ENCODE data around the gene LSAMP. TPM values are rescaled to one million over a fixed set of nuclear protein-coding genes. Genes with fewer than 3 reads are reported as not detected.

The LSAMP gene
- total RNA-seq, 1 donor from 2014 or later: not detected

GRCh38 chr3:116444819-116445310 is 422 bp downstream of the LSAMP start:
- H3K36me3 Mint-ChIP-seq (ENCODE audit: low read depth): no peaks in the 10 kb centered on the region
- DNase-seq: no peak
- H3K27ac Mint-ChIP-seq: no peak overlapping the region
- H3K4me3 Mint-ChIP-seq: no peak overlapping the region
- no peaks in the 10 kb centered on the region for H3K9me3 Mint-ChIP-seq
- intact Hi-C loops (cut with micrococcal nuclease): no loop called here
- H3K4me1 Mint-ChIP-seq: no peaks in the 10 kb centered on the region
- H3K27me3 Mint-ChIP-seq: peaks cover 10% of the 10 kb centered on the region

GRCh38 chr3:116444115-116444747 is 1.1 kb downstream of the LSAMP start:
- H3K4me3 Mint-ChIP-seq: no peak overlapping the region
- H3K36me3 Mint-ChIP-seq (ENCODE audit: low read depth): no peaks in the 10 kb centered on the region
- H3K27me3 Mint-ChIP-seq: peaks cover 10% of the 10 kb centered on the region
- H3K27ac Mint-ChIP-seq: no peak overlapping the region
- DNase-seq: no peak
- no peaks in the 10 kb centered on the region for H3K4me1 Mint-ChIP-seq
- H3K9me3 Mint-ChIP-seq: no peaks in the 10 kb centered on the region
- intact Hi-C loops (cut with micrococcal nuclease): no loop called here

GRCh38 chr3:116443191-116443661 is 2.1 kb downstream of the LSAMP start:
- Mint-ChIP-seq H3K4me3 (no peak overlapping the region), H3K4me1 (no peaks in the 10 kb centered on the region), H3K27ac (no peak overlapping the region), H3K9me3 (no peaks in the 10 kb centered on the region), H3K36me3 (ENCODE audit: low read depth) (no peaks in the 10 kb centered on the region), H3K27me3 (peaks cover 10% of the 10 kb centered on the region)
- intact Hi-C loops (cut with micrococcal nuclease): no loop called here
- DNase-seq: no peak

GRCh38 chr3:116442331-116443021 is 2.8 kb downstream of the LSAMP start:
- Mint-ChIP-seq H3K4me3 (no peak overlapping the region), H3K36me3 (ENCODE audit: low read depth) (no peaks in the 10 kb centered on the region), H3K9me3 (no peaks in the 10 kb centered on the region), H3K27me3 (peaks cover 10% of the 10 kb centered on the region), H3K4me1 (no peaks in the 10 kb centered on the region), H3K27ac (no peak overlapping the region)
- no peak for DNase-seq
- intact Hi-C loops (cut with micrococcal nuclease): no loop called here

- Mint-ChIP-seq H3K9me3 (no peaks in the 10 kb centered on the region), H3K4me1 (no peaks in the 10 kb centered on the region)
- no peak for DNase-seq
Observed at GRCh38 chr3:116441652-116442051, 3.6 kb downstream of the LSAMP start.

GRCh38 chr3:116440196-116440595 is 5.1 kb downstream of the LSAMP start:
- intact Hi-C loops (cut with micrococcal nuclease): no loop called here
- Mint-ChIP-seq H3K27ac (no peak overlapping the region), H3K4me1 (no peaks in the 10 kb centered on the region), H3K9me3 (no peaks in the 10 kb centered on the region), H3K36me3 (ENCODE audit: low read depth) (no peaks in the 10 kb centered on the region), H3K4me3 (no peak overlapping the region), H3K27me3 (peaks cover 10% of the 10 kb centered on the region)
- DNase-seq: no peak

More at GRCh38 chr3:116441652-116442051, 3.6 kb downstream of the LSAMP start:
- Mint-ChIP-seq H3K27ac (no peak overlapping the region), H3K36me3 (ENCODE audit: low read depth) (no peaks in the 10 kb centered on the region), H3K4me3 (no peak overlapping the region), H3K27me3 (peaks cover 10% of the 10 kb centered on the region)
- intact Hi-C loops (cut with micrococcal nuclease): no loop called here

GRCh38 chr3:116433552-116433951 is 11.7 kb downstream of the LSAMP start:
- H3K4me3 Mint-ChIP-seq: no peak overlapping the region

GRCh38 chr3:116432795-116433194 is 12.5 kb downstream of the LSAMP start:
- no peaks in the 10 kb centered on the region for H3K4me1 Mint-ChIP-seq
- H3K27ac Mint-ChIP-seq: no peak overlapping the region
- intact Hi-C loops (cut with micrococcal nuclease): no loop called here
- H3K36me3 Mint-ChIP-seq (ENCODE audit: low read depth): no peaks in the 10 kb centered on the region
- no peaks in the 10 kb centered on the region for H3K27me3 Mint-ChIP-seq
- H3K4me3 Mint-ChIP-seq: no peak overlapping the region
- DNase-seq: no peak
- no peaks in the 10 kb centered on the region for H3K9me3 Mint-ChIP-seq

More at GRCh38 chr3:116433552-116433951, 11.7 kb downstream of the LSAMP start:
- Mint-ChIP-seq H3K27me3 (no peaks in the 10 kb centered on the region), H3K9me3 (no peaks in the 10 kb centered on the region), H3K36me3 (ENCODE audit: low read depth) (no peaks in the 10 kb centered on the region), H3K4me1 (no peaks in the 10 kb centered on the region), H3K27ac (no peak overlapping the region)
- intact Hi-C loops (cut with micrococcal nuclease): no loop called here
- DNase-seq: no peak

GRCh38 chr3:116429479-116430269 is 15.6 kb downstream of the LSAMP start:
- Mint-ChIP-seq H3K9me3 (no peaks in the 10 kb centered on the region), H3K27me3 (no peaks in the 10 kb centered on the region), H3K36me3 (ENCODE audit: low read depth) (no peaks in the 10 kb centered on the region), H3K4me3 (no peak overlapping the region), H3K4me1 (no peaks in the 10 kb centered on the region), H3K27ac (no peak overlapping the region)
- DNase-seq: no peak
- intact Hi-C loops (cut with micrococcal nuclease): no loop called here

- H3K9me3 Mint-ChIP-seq: no peaks in the 10 kb centered on the region
- H3K27me3 Mint-ChIP-seq: no peaks in the 10 kb centered on the region
- no peak for DNase-seq
- no peaks in the 10 kb centered on the region for H3K4me1 Mint-ChIP-seq
- no peak overlapping the region for H3K27ac Mint-ChIP-seq
- no peak overlapping the region for H3K4me3 Mint-ChIP-seq
- H3K36me3 Mint-ChIP-seq (ENCODE audit: low read depth): no peaks in the 10 kb centered on the region
- intact Hi-C loops (cut with micrococcal nuclease): no loop called here
Observed at GRCh38 chr3:116426036-116426435, 19.3 kb downstream of the LSAMP start.

- intact Hi-C loops (cut with micrococcal nuclease): no loop called here
- H3K27ac Mint-ChIP-seq: no peak overlapping the region
- H3K36me3 Mint-ChIP-seq (ENCODE audit: low read depth): no peaks in the 10 kb centered on the region
- H3K27me3 Mint-ChIP-seq: no peaks in the 10 kb centered on the region
- no peak overlapping the region for H3K4me3 Mint-ChIP-seq
- H3K9me3 Mint-ChIP-seq: no peaks in the 10 kb centered on the region
- DNase-seq: no peak
- no peaks in the 10 kb centered on the region for H3K4me1 Mint-ChIP-seq
Observed at GRCh38 chr3:116425126-116425525, 20.2 kb downstream of the LSAMP start.

- Mint-ChIP-seq H3K36me3 (ENCODE audit: low read depth) (no peaks in the 10 kb centered on the region), H3K4me1 (no peaks in the 10 kb centered on the region), H3K4me3 (no peak overlapping the region), H3K9me3 (no peaks in the 10 kb centered on the region), H3K27ac (no peak overlapping the region), H3K27me3 (no peaks in the 10 kb centered on the region)
- DNase-seq: no peak
- intact Hi-C loops (cut with micrococcal nuclease): no loop called here
Observed at GRCh38 chr3:116423945-116424344, 21.3 kb downstream of the LSAMP start.

- Mint-ChIP-seq H3K4me3 (no peak overlapping the region), H3K27ac (no peak overlapping the region), H3K27me3 (no peaks in the 10 kb centered on the region), H3K36me3 (ENCODE audit: low read depth) (no peaks in the 10 kb centered on the region), H3K9me3 (no peaks in the 10 kb centered on the region), H3K4me1 (no peaks in the 10 kb centered on the region)
- intact Hi-C loops (cut with micrococcal nuclease): no loop called here
- DNase-seq: no peak
Observed at GRCh38 chr3:116423374-116423773, 21.9 kb downstream of the LSAMP start.

GRCh38 chr3:116417151-116417550 is 28.1 kb downstream of the LSAMP start:
- Mint-ChIP-seq H3K27me3 (no peaks in the 10 kb centered on the region), H3K9me3 (no peaks in the 10 kb centered on the region)

More at GRCh38 chr3:116417151-116417550, 28.1 kb downstream of the LSAMP start:
- no peak for DNase-seq
- Mint-ChIP-seq H3K4me1 (no peaks in the 10 kb centered on the region), H3K4me3 (no peak overlapping the region), H3K27ac (no peak overlapping the region), H3K36me3 (ENCODE audit: low read depth) (no peaks in the 10 kb centered on the region)
- intact Hi-C loops (cut with micrococcal nuclease): no loop called here

All from activated CD4-positive, alpha-beta T cell treated with anti-CD3 and anti-CD28 coated beads, Interleukin-2, amount 10 ng/mL, durations not matched to agents 24 days and 14 days (primary cell).